Breast epithelium (tissue), 4 donors: ENCODE results near the gene SLC26A4. TPM values are rescaled to one million over a fixed set of nuclear protein-coding genes. Genes with fewer than 3 reads are reported as not detected.

ENCODE experiments used
- DNase-seq, 2 donors: peaks; one replicate each; pipeline ENCODE4 v3.0.0-alpha.2; 2019; ENCODE audit warnings: low spot score in 2 of 2
- H3K27ac ChIP-seq, 2 donors: fragments of 200-600 bp; sonication (generic) in 1 of 2; one replicate each; pipeline ENCODE4 v1.5.1; 2016 to 2019; ENCODE audit warnings: mild to moderate bottlenecking in 1 of 2
- H3K27me3 ChIP-seq, 2 donors: fragments of 200-600 bp; sonication (generic) in 1 of 2; one replicate each; pipeline versions ENCODE4 v1.5.1 to v1.6.0; 2017 to 2019; ENCODE audit warnings: control low read depth in 1 of 2, mild to moderate bottlenecking in 1 of 2
- H3K36me3 ChIP-seq: fragments of 200-600 bp; one replicate; pipeline ENCODE4 v1.5.1; 2019
- H3K4me1 ChIP-seq, 2 donors: fragments of 200-600 bp; sonication (generic); one replicate each; pipeline ENCODE4 v1.5.1; 2016 to 2019; ENCODE audit warnings: control low read depth in 1 of 2
- H3K4me3 ChIP-seq, 3 donors: fragments of 200-600 bp; sonication (generic); 1 replicate in 2 of 3; 2 replicates in 1 of 3; pipeline ENCODE4 v1.5.1; 2016 to 2019; ENCODE audit warnings: mild to moderate bottlenecking in 3 of 3, moderate library complexity in 2 of 3
- H3K9me3 ChIP-seq, 2 donors: fragments of 200-600 bp; sonication (generic) in 1 of 2; one replicate each; pipeline ENCODE4 v1.5.1; 2016 to 2019; ENCODE audit warnings: control low read depth in 1 of 2
- CTCF ChIP-seq, 3 donors: fragments of 450-650 bp; IDR thresholded peaks; one replicate each; pipeline ENCODE4 v1.5.1; 2016 to 2017; ENCODE audit warnings: antibody characterized with exemption in 3 of 3, mild to moderate bottlenecking in 3 of 3, moderate library complexity in 3 of 3
- POLR2A ChIP-seq: fragments of 450-650 bp; IDR thresholded peaks from one replicate; pipeline ENCODE4 v1.6.1; 2016; ENCODE audit warnings: antibody characterized with exemption, mild to moderate bottlenecking, moderate library complexity
- POLR2AphosphoS5 ChIP-seq, 3 donors: sonication (generic); formaldehyde crosslinking; IDR thresholded peaks; one replicate each; pipeline ENCODE4 v1.6.1; 2017; ENCODE audit warnings: antibody characterized with exemption in 3 of 3
- intact Hi-C: fragments of 100-400 bp; cut with DNase I; formaldehyde crosslinking; loops from one replicate; pipeline ENCODE4 v1.15.1; 2023; ENCODE audit warnings: low total_unique reads
- total RNA-seq, 3 donors: library from RNA; depleted of rRNA; stranded (reverse); fragments of >200 nt; gene quantifications; one replicate each; pipeline ENCODE4 v1.1.0, GENCODE V29; 2016

Gene SLC26A4
- total RNA-seq, 3 donors from 2014 or later, result 0.44 to 1.3 (median 0.48) TPM

GRCh38 chr7:107658467-107658866 is 2.2 kb upstream of the SLC26A4 start:
- H3K27ac ChIP-seq, result no peak overlapping the region
- DNase-seq, result no peak
- peaks cover 3 to 23% of the 10 kb centered on the region in 2 donors for H3K27me3 ChIP-seq
- intact Hi-C loops, result no loop called here
- peaks cover 0 to 5% of the 10 kb centered on the region in 2 donors for H3K4me1 ChIP-seq
- no peaks in the 10 kb centered on the region for H3K36me3 ChIP-seq
- no peaks in the 10 kb centered on the region for H3K9me3 ChIP-seq
- no peak overlapping the region for H3K4me3 ChIP-seq
- TF ChIP-seq POLR2AphosphoS5 (IDR thresholded peaks at IDR 0.05) (no peak), POLR2A (no peak), CTCF (IDR thresholded peaks at IDR 0.05) (no peak)

- Histone ChIP-seq H3K9me3 (no peaks in the 10 kb centered on the region), H3K4me1 (peaks cover 0 to 5% of the 10 kb centered on the region in 2 donors), H3K27me3 (peaks cover 3 to 23% of the 10 kb centered on the region in 2 donors), H3K27ac (no peak overlapping the region), H3K36me3 (no peaks in the 10 kb centered on the region), H3K4me3 (no peak overlapping the region)
- no peak for DNase-seq
- TF ChIP-seq POLR2A (no peak), CTCF (IDR thresholded peaks at IDR 0.05) (no peak), POLR2AphosphoS5 (IDR thresholded peaks at IDR 0.05) (no peak)
- intact Hi-C loops, result no loop called here
These were observed 962 bp upstream of the SLC26A4 start for GRCh38 chr7:107659666-107660065.

GRCh38 chr7:107661081-107661864 is 645 bp downstream of the SLC26A4 start:
- Histone ChIP-seq H3K36me3 (no peaks in the 10 kb centered on the region), H3K4me1 (peaks cover 0 to 5% of the 10 kb centered on the region in 2 donors), H3K9me3 (no peaks in the 10 kb centered on the region), H3K4me3 (peak overlapping the region; percentile 41 to 71 (median 54)), H3K27me3 (peaks cover 3 to 23% of the 10 kb centered on the region in 2 donors), H3K27ac (no peak overlapping the region)
- intact Hi-C loops, result no loop called here
- TF ChIP-seq POLR2A (no peak), POLR2AphosphoS5 (IDR thresholded peaks at IDR 0.05) (no peak), CTCF (IDR thresholded peaks at IDR 0.05) (peak in 1 of 3 donors; percentile 19)
- DNase-seq, result peak; percentile 32 to 55

- TF ChIP-seq POLR2A (no peak), CTCF (IDR thresholded peaks at IDR 0.05) (no peak), POLR2AphosphoS5 (IDR thresholded peaks at IDR 0.05) (no peak)
- peaks cover 3 to 23% of the 10 kb centered on the region in 2 donors for H3K27me3 ChIP-seq
- DNase-seq, result no peak
These were observed 1.3 kb downstream of the SLC26A4 start for GRCh38 chr7:107661865-107662379.

GRCh38 chr7:107663196-107663595 is 2.6 kb downstream of the SLC26A4 start:
- H3K4me3 ChIP-seq, result no peak overlapping the region
- H3K27me3 ChIP-seq, result peaks cover 3 to 23% of the 10 kb centered on the region in 2 donors
- H3K4me1 ChIP-seq, result peaks cover 0 to 5% of the 10 kb centered on the region in 2 donors
- H3K9me3 ChIP-seq, result no peaks in the 10 kb centered on the region
- no peak for TF ChIP-seq POLR2A
- TF ChIP-seq CTCF (IDR thresholded peaks at IDR 0.05), result no peak
- TF ChIP-seq POLR2AphosphoS5 (IDR thresholded peaks at IDR 0.05), result no peak
- DNase-seq, result no peak
- H3K27ac ChIP-seq, result no peak overlapping the region
- intact Hi-C loops, result no loop called here
- H3K36me3 ChIP-seq, result no peaks in the 10 kb centered on the region

More at GRCh38 chr7:107661865-107662379, 1.3 kb downstream of the SLC26A4 start:
- Histone ChIP-seq H3K27ac (no peak overlapping the region), H3K9me3 (no peaks in the 10 kb centered on the region), H3K4me1 (peaks cover 0 to 5% of the 10 kb centered on the region in 2 donors), H3K36me3 (no peaks in the 10 kb centered on the region), H3K4me3 (peak overlapping the region; percentile 41 to 71 (median 54))
- intact Hi-C loops, result no loop called here
